ENCODE results near the gene SDK1.

GRCh38 chr7:3455806-3456595, 154.9 kb downstream of the SDK1 start:
- TF ChIP-seq ZBTB11 (tag by site-specific recombination; conservative IDR thresholded peaks at IDR 0.05; ENCODE audit: low read depth) (no peak), ZNF132 (tag by site-specific recombination; IDR thresholded peaks at IDR 0.05; ENCODE audit: borderline replicate concordance) (no peak), CTCF (tag by site-specific recombination; IDR thresholded peaks at IDR 0.05) (no peak), ZNF580 (tag by site-specific recombination; IDR thresholded peaks at IDR 0.05) (no peak), ZNF18 (tag by site-specific recombination; IDR thresholded peaks at IDR 0.05) (no peak), ZBTB8A (tag by site-specific recombination; IDR thresholded peaks at IDR 0.05) (no peak), ZNF830 (tag by site-specific recombination; IDR thresholded peaks at IDR 0.05; ENCODE audit: low read depth) (no peak), ZNF560 (tag by site-specific recombination; IDR thresholded peaks at IDR 0.05; ENCODE audit: borderline replicate concordance) (no peak), ZNF274 (IDR thresholded peaks at IDR 0.05; ENCODE audit: low read length) (no peak), ZNF274 (tag by site-specific recombination; IDR thresholded peaks at IDR 0.05; ENCODE audit: borderline replicate concordance) (no peak), ZNF280C (tag by site-specific recombination; IDR thresholded peaks at IDR 0.05) (no peak), ZNF837 (tag by site-specific recombination; IDR thresholded peaks at IDR 0.05) (no peak), SP2 (tag by site-specific recombination; IDR thresholded peaks at IDR 0.05) (no peak)

Data from HEK293 (cell line).